ENCODE measurements around the gene DNAJB9. TPM values are rescaled to one million over a fixed set of nuclear protein-coding genes. Genes with fewer than 3 reads are reported as not detected.
A peak's percentile ranks its signal among the peaks of the same experiment; 100 is the strongest.
"Not testable (repeated sequence)": the region's sequence is repeated elsewhere in the genome, so short reads cannot be mapped to it uniquely, and the experiment has no call there.

The DNAJB9 gene
- total RNA-seq (2014; rRNA removed; shearing (Covaris generic); ENCODE audit: low replicate concordance) = 13.9 and 37.2 TPM in 2 replicates

DNA sequence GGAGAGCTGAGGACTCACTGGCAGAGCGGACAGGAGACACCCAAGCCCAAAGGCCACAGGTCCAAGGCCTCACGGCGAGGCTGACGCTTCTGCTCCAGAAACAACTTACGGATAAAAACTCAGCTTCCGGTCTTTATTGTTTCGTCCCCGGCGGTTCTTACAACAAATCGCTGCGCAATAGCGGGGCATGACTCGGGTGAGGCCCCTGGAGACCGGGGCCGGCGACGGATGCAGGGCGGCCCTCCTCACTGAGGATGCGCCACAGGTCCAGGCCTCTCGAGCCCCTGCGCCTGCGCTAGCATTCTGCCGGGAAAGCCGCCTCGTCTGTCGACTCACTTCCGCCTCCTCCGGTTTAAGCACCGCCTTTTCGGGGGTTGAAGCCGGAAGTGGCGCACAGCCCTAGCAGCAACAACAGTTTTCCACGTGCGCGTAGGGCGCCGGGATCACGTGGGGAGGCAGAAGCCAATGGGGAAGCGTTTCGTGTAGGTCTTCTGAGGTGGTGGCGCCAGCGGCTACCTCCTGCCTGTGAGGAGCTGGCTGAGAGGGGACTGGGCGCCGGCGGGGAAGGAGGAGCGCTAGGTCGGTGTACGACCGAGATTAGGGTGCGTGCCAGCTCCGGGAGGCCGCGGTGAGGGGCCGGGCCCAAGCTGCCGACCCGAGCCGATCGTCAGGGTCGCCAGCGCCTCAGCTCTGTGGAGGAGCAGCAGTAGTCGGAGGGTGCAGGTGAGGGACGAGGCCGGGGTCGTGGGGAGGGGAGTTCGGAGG, at the start of gene DNAJB9, which contains the start of gene THAP5:
TSS of gene DNAJB9 (plus strand) at position 494 of the 765 bp plus-strand sequence. CDS start 1,853 bp downstream, outside the sequence.
TSS of gene THAP5 (minus strand) at position 326 of the 765 bp plus-strand sequence. CDS start at position 189, 137 bp downstream.
- H3K27me3 ChIP-seq = no peaks in the 10 kb centered on the region
- H3K9me3 ChIP-seq = no peaks in the 10 kb centered on the region
- peak within 1 kb of the TSS; percentile 82 for H3K4me3 ChIP-seq
- peaks cover 31% of the 10 kb centered on the region for H3K36me3 ChIP-seq
- peak; percentile 97 for DNase-seq

- no peaks in the 10 kb centered on the region for H3K9me3 ChIP-seq
- no peaks in the 10 kb centered on the region for H3K27me3 ChIP-seq
- no peaks in the 10 kb centered on the region for H3K36me3 ChIP-seq
- no peak overlapping the region for H3K4me3 ChIP-seq
- no peak for DNase-seq
Observed at GRCh38 chr7:108522780-108523179, 46.9 kb upstream of the DNAJB9 start.

- Histone ChIP-seq H3K4me3 (peak overlapping the region; percentile 67), H3K27me3 (no peaks in the 10 kb centered on the region), H3K36me3 (no peaks in the 10 kb centered on the region), H3K9me3 (no peaks in the 10 kb centered on the region)
- peak; percentile 79 for DNase-seq
Observed at GRCh38 chr7:108525327-108525984, 44.2 kb upstream of the DNAJB9 start.

GRCh38 chr7:108525985-108526767, 43.5 kb upstream of the DNAJB9 start, which contains the start of gene PNPLA8:
Gene PNPLA8 (minus strand): TSS chr7:108526135. CDS start chr7:108515491, 10,644 bp downstream.
- Histone ChIP-seq H3K4me3 (peak within 1 kb of the TSS; percentile 67), H3K9me3 (no peaks in the 10 kb centered on the region), H3K27me3 (no peaks in the 10 kb centered on the region), H3K36me3 (no peaks in the 10 kb centered on the region)
- DNase-seq = peak; percentile 98

DNA sequence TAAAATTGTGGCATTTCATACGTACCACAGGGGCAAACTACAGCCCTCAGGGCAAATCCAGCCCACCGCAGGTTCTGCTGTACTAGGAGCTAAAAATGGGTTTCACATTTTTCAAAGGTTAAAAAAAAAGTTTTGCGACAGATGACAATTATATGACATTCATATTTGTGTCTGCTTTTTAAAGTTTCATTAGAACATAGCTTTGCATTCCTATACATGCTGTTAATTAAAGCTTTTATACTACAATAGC, 43.0 kb upstream of the DNAJB9 start:
- no peaks in the 10 kb centered on the region for H3K9me3 ChIP-seq
- no peaks in the 10 kb centered on the region for H3K36me3 ChIP-seq
- H3K27me3 ChIP-seq = no peaks in the 10 kb centered on the region
- H3K4me3 ChIP-seq = peak overlapping the region; percentile 67
- DNase-seq = no peak

GRCh38 chr7:108528183-108528712, 41.4 kb upstream of the DNAJB9 start:
- H3K27me3 ChIP-seq = no peaks in the 10 kb centered on the region
- H3K4me3 ChIP-seq = no peak overlapping the region
- H3K9me3 ChIP-seq = no peaks in the 10 kb centered on the region
- DNase-seq = no peak
- no peaks in the 10 kb centered on the region for H3K36me3 ChIP-seq

DNA sequence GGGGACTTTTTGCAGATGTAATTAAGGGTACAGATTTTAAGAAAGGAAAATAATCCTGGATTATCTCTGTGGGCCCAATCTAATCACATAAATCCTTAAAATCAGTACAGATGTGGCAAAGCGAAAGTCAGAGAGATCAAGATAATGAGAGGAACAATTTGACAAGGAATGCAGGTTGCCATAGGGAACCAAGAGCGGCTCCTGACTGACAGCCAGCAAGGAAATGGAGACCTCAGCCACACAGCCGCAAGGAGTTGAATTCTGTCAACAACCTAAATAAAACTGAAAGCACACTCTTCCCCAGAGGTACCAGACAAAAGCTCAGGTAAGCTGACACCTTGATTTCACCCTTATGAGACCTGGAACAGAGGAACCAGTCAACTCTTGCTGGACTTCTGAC, 40.3 kb upstream of the DNAJB9 start:
- Histone ChIP-seq H3K36me3 (no peaks in the 10 kb centered on the region), H3K9me3 (no peaks in the 10 kb centered on the region), H3K4me3 (no peak overlapping the region), H3K27me3 (no peaks in the 10 kb centered on the region)
- DNase-seq = no peak

DNA sequence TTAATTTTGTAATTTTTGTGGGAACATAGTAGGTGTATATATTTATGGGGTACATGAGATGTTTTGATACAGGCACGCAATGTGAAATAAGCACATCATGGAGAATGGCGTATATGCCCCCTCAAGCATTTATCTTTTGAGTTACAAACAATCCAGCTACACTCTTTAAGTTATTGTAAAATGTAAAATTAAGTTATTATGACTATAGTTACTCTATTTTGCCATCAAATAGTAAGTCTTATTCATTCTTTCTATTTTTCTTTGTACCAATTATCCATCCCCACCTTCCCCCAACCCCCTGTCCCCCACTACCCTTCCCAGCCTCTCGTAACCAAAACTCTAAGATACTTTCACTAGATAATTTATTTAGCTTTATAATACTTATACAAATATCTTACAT, 36.0 kb upstream of the DNAJB9 start:
- DNase-seq = no peak
- H3K36me3 ChIP-seq = no peaks in the 10 kb centered on the region
- no peaks in the 10 kb centered on the region for H3K9me3 ChIP-seq
- H3K27me3 ChIP-seq = no peaks in the 10 kb centered on the region
- H3K4me3 ChIP-seq = no peak overlapping the region

DNA sequence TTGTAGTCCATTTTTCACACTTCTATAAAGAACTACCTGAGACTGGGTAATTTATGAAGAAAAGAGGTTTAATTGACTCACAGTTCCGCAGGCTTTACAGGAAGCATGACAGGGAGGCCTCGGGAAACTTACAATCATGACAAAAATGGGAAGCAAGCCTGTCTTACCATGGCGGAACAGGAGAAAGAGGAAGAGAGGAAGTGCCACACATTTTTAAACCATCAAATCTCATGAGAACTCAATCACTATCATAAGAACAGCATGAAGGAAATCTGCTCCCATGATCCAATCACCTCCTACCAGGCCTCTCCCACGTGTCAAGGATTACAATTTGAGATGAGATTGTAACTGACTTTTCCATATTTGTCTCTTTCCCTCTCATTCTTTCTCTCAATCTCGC, 34.4 kb upstream of the DNAJB9 start:
- H3K27me3 ChIP-seq = no peaks in the 10 kb centered on the region
- H3K9me3 ChIP-seq = no peaks in the 10 kb centered on the region
- no peak for DNase-seq

DNA sequence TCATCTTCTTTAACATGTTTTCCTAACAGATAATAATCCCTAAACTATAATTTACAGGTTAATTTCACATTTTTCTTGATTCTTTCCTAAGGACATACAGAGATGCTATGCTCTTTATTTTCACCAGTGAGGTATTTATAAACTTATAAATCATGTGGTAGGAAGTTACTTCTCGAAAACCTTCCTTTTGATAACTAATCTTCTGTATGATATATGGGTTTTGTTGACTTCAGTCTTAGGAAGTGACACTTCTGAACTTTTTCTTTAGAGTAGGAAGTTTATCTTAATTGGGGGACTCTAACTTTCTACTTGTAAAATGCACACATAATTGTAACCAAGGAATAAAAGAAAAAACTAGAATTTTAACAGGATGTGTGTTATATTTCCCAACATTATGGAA, 33.9 kb upstream of the DNAJB9 start:
- no peaks in the 10 kb centered on the region for H3K36me3 ChIP-seq
- no peak overlapping the region for H3K4me3 ChIP-seq
- no peak for DNase-seq
- H3K9me3 ChIP-seq = no peaks in the 10 kb centered on the region
- H3K27me3 ChIP-seq = no peaks in the 10 kb centered on the region

More for the DNA sequence above, 34.4 kb upstream of the DNAJB9 start:
- Histone ChIP-seq H3K4me3 (no peak overlapping the region), H3K36me3 (no peaks in the 10 kb centered on the region)

DNA sequence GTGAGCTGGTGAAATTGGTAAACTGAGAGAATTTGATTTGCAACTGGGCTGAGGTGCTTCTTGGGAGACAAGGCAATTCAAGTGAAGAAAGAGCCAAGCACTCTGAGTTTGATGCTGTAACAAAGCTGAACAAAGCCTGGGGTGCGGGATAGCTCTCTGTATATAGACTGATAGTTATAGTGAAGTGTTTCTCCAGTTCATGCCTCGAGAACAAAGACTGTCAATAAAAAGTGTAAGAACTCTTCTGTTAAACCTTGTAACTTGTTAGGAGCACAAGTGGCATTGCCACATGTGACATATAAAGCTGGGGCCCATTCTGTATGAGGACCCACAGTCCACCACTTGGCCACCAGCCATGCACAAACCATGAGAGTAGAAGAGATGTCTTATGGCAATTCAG, 32.4 kb upstream of the DNAJB9 start:
- no peaks in the 10 kb centered on the region for H3K9me3 ChIP-seq
- no peaks in the 10 kb centered on the region for H3K27me3 ChIP-seq
- DNase-seq = no peak
- H3K36me3 ChIP-seq = no peaks in the 10 kb centered on the region
- no peak overlapping the region for H3K4me3 ChIP-seq

DNA sequence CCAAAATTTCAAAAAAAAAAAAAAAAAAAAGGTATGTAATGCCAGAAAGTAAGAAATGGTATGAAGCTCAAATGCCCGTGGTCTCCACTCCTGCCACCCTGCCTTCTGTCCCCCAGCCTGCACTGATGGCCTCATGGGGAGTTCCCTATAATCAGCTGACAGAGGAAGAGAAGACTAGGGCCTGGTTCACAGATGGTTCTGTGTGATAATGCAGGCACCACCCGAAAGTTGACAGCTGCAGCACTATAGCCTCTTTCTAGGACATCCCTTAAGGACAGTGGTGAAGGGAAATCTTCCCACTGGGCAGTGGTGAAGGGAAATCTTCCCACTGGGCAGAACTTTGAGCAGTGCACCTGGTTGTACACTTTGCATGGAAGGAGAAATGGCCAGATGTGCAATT, 31.4 kb upstream of the DNAJB9 start:
- not testable (repeated sequence) for H3K4me3 ChIP-seq, H3K9me3 ChIP-seq, H3K36me3 ChIP-seq, H3K27me3 ChIP-seq, DNase-seq

- DNase-seq, H3K4me3 ChIP-seq, H3K36me3 ChIP-seq: not testable (repeated sequence)
Observed at GRCh38 chr7:108538685-108539084, 31.0 kb upstream of the DNAJB9 start.

GRCh38 chr7:108541478-108541877, 28.2 kb upstream of the DNAJB9 start:
- Histone ChIP-seq H3K4me3 (no peak overlapping the region), H3K27me3 (no peaks in the 10 kb centered on the region), H3K9me3 (no peaks in the 10 kb centered on the region), H3K36me3 (no peaks in the 10 kb centered on the region)
- DNase-seq = no peak

More at GRCh38 chr7:108538685-108539084, 31.0 kb upstream of the DNAJB9 start:
- not testable (repeated sequence) for H3K27me3 ChIP-seq, H3K9me3 ChIP-seq

- H3K4me3 ChIP-seq, H3K9me3 ChIP-seq, H3K36me3 ChIP-seq, H3K27me3 ChIP-seq, DNase-seq: not testable (repeated sequence)
Observed at GRCh38 chr7:108548141-108548896, 21.4 kb upstream of the DNAJB9 start.

DNA sequence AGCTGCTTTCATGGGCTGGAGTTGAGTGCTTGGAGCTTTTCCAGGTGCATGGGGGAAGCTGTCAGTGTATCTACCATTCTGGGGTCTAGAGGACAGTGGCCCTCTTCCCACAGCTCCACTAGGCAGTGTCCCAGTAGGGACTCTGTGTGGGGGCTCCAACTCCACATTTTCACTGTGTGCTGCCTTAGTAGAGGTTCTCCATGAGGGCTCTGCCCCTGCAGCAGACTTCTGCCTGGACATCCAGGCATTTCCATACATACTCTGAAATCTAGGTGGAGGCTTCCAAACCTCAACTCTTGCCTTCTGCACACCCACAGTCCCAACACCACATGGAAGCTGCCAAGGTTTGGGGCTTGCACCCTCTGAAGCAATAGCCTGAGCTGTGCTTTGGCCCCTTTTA, 13.0 kb upstream of the DNAJB9 start:
- not testable (repeated sequence) for H3K27me3 ChIP-seq, H3K4me3 ChIP-seq, DNase-seq, H3K9me3 ChIP-seq, H3K36me3 ChIP-seq
